Measurements from ENCODE around the gene KRTAP12-4. TPM values are rescaled to one million over a fixed set of nuclear protein-coding genes. Genes with fewer than 3 reads are reported as not detected.
"Not testable (repeated sequence)": the region's sequence is repeated elsewhere in the genome, so short reads cannot be mapped to it uniquely, and the experiment has no call there.

KRTAP12-4 gene
- polyA plus RNA-seq, 12 donors, result not detected

GRCh38 chr21:44687671-44688070 is 33.2 kb upstream of the KRTAP12-4 start:
- no peak for DNase-seq

GRCh38 chr21:44686843-44687561 is 32.5 kb upstream of the KRTAP12-4 start:
- DNase-seq, result no peak

GRCh38 chr21:44686000-44686781 is 31.7 kb upstream of the KRTAP12-4 start:
- DNase-seq, result no peak

- DNase-seq, result not testable (repeated sequence)
These were observed 30.6 kb upstream of the KRTAP12-4 start for GRCh38 chr21:44685050-44685449.

GRCh38 chr21:44684483-44684882 is 30.0 kb upstream of the KRTAP12-4 start:
- DNase-seq, result no peak

GRCh38 chr21:44684077-44684476 is 29.6 kb upstream of the KRTAP12-4 start:
- DNase-seq, result no peak

GRCh38 chr21:44682580-44683151 is 28.2 kb upstream of the KRTAP12-4 start:
- no peak for DNase-seq

- no peak for DNase-seq
These were observed 27.6 kb upstream of the KRTAP12-4 start, which contains the start of gene KRTAP12-1 for GRCh38 chr21:44681861-44682579. Gene KRTAP12-1 (minus strand): TSS chr21:44682163. CDS start chr21:44682123, 40 bp downstream.

- no peak for DNase-seq
These were observed 26.7 kb upstream of the KRTAP12-4 start for GRCh38 chr21:44681152-44681551.

GRCh38 chr21:44677881-44678280 is 23.4 kb upstream of the KRTAP12-4 start:
- no peak for DNase-seq

GRCh38 chr21:44671911-44672310 is 17.5 kb upstream of the KRTAP12-4 start:
- DNase-seq, result no peak

- no peak for DNase-seq
These were observed 16.4 kb upstream of the KRTAP12-4 start for GRCh38 chr21:44670642-44671432.

GRCh38 chr21:44667612-44668011 is 13.2 kb upstream of the KRTAP12-4 start:
- no peak for DNase-seq

GRCh38 chr21:44666401-44667320 is 12.2 kb upstream of the KRTAP12-4 start, which contains the start of gene KRTAP12-2:
Gene KRTAP12-2 (minus strand): TSS chr21:44666927. CDS start chr21:44666886, 41 bp downstream.
- DNase-seq, result no peak

- no peak for DNase-seq
These were observed 10.2 kb upstream of the KRTAP12-4 start for GRCh38 chr21:44664691-44665090.

- not testable (repeated sequence) for DNase-seq
These were observed 7.1 kb upstream of the KRTAP12-4 start for GRCh38 chr21:44661567-44661966.

- no peak for DNase-seq
These were observed 4.6 kb upstream of the KRTAP12-4 start for GRCh38 chr21:44658913-44659595.

- no peak for DNase-seq
These were observed 4.1 kb upstream of the KRTAP12-4 start for GRCh38 chr21:44658541-44658910.
